Thyroid gland (tissue), 4 donors: Measurements from ENCODE around the gene MORN1. TPM values are rescaled to one million over a fixed set of nuclear protein-coding genes. Genes with fewer than 3 reads are reported as not detected.

ENCODE experiments used
- DNase-seq, 2 donors: peaks; one replicate each; pipeline ENCODE4 v3.0.0-alpha.2; 2019
- H3K27ac ChIP-seq, 3 donors: fragments of 200-600 bp; sonication (generic); 1 replicate in 2 of 3; 2 replicates in 1 of 3; pipeline ENCODE4 v1.5.1; 2016 to 2019; ENCODE audit warnings: mild to moderate bottlenecking in 1 of 3, moderate library complexity in 1 of 3
- H3K27me3 ChIP-seq: fragments of 200-600 bp; sonication (generic); one replicate; pipeline ENCODE4 v1.5.1; 2019
- H3K36me3 ChIP-seq, 2 donors: fragments of 200-600 bp; sonication (generic); one replicate each; pipeline ENCODE4 v1.5.1; 2016 to 2019
- H3K4me1 ChIP-seq, 2 donors: fragments of 200-600 bp; sonication (generic); one replicate each; pipeline ENCODE4 v1.5.1; 2017 to 2019
- H3K4me3 ChIP-seq, 3 donors: fragments of 200-600 bp; sonication (generic); replicated peaks in 1 of 3; 1 replicate in 2 of 3; 2 replicates in 1 of 3; pipeline ENCODE4 v1.5.1; 2016; ENCODE audit warnings: mild to moderate bottlenecking in 1 of 3
- H3K9me3 ChIP-seq: fragments of 200-600 bp; sonication (generic); one replicate; pipeline ENCODE4 v1.5.1; 2017
- CTCF ChIP-seq, 6 experiments: fragments of 200-600 bp in 3 of 6; fragments of 450-650 bp in 3 of 6; sonication (generic) in 3 of 6; IDR thresholded peaks; one replicate each; pipeline ENCODE4 v1.5.1; 2016 to 2019; ENCODE audit warnings: antibody characterized with exemption in 6 of 6, mild to moderate bottlenecking in 2 of 6, inconsistent platforms in 1 of 6, moderate library complexity in 1 of 6
- POLR2A ChIP-seq, 2 donors: fragments of 450-650 bp; IDR thresholded peaks; one replicate each; pipeline ENCODE4 v1.6.1; 2017; ENCODE audit warnings: antibody characterized with exemption in 2 of 2, mild to moderate bottlenecking in 2 of 2, moderate library complexity in 1 of 2
- WGBS, 2 donors: methylation state at CpG; one replicate each; pipeline ENCODE4 v1.1.5; 2017; 5-methylcytosine and 5-hydroxymethylcytosine counted together
- intact Hi-C: fragments of 100-400 bp; cut with DNase I; formaldehyde crosslinking; loops from one replicate; pipeline ENCODE4 v1.15.1; 2023
- total RNA-seq, 4 donors: library from RNA; depleted of rRNA; stranded (reverse); fragments of >200 nt; gene quantifications; one replicate each; pipeline ENCODE4 v1.2.3, GENCODE V29; 2016

Gene MORN1
- total RNA-seq, 4 donors from 2014 or later, result 23.3 to 45.3 (median 33.8) TPM

- TF ChIP-seq CTCF (IDR thresholded peaks at IDR 0.05) (no peak), POLR2A (IDR thresholded peaks at IDR 0.05) (no peak)
- Histone ChIP-seq H3K9me3 (no peaks in the 10 kb centered on the region), H3K4me1 (no peaks in the 10 kb centered on the region), H3K36me3 (no peaks in the 10 kb centered on the region), H3K27ac (no peak overlapping the region), H3K27me3 (no peaks in the 10 kb centered on the region), H3K4me3 (no peak overlapping the region)
- 83 to 85% methylated on average over 13 to 15 of the region's 17 CpGs for WGBS, 2 donors
- DNase-seq, result no peak
- intact Hi-C loops, result no loop called here
These were observed 44.5 kb downstream of the MORN1 start for GRCh38 chr1:2346691-2347408.

DNA sequence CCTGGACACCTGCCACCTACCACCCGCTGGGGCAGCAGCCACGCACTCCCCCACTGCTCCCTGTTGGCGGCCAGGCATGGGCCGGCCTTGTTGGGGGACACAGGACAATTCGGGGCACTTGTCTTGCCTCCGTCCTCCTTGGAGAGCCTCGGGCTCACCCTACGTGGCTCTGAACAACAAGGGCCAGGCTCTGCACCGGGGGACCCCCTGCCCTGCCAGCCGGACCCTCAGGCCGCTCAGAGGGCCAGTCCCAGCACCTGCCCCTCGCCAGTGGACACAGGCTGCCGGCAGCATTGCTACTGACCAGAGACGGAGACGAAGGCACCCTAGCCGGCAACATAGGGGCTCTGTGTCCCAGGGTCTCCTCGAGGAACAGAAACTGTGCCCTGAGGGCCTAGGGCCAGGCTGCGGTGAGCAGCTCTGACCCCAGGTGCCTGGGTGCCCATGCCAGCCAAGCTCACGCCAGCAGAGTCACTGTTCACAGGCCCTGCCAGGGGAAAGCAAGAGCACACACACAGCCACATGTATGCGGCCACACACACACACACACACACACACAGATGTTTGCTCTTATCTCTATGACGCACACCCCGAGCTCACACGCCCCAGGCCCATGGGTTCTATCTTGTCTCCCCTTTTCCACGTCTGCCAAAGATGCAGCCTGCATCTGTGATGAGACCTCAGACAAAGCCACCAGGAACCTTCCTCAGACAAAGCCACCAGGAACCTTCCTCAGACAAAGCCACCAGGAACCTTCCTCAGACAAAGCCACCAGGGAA lies 45.9 kb downstream of the MORN1 start:
- Histone ChIP-seq H3K36me3 (no peaks in the 10 kb centered on the region), H3K9me3 (no peaks in the 10 kb centered on the region), H3K27me3 (no peaks in the 10 kb centered on the region), H3K4me3 (no peak overlapping the region), H3K4me1 (no peaks in the 10 kb centered on the region), H3K27ac (no peak overlapping the region)
- TF ChIP-seq POLR2A (IDR thresholded peaks at IDR 0.05), result no peak
- TF ChIP-seq CTCF (IDR thresholded peaks at IDR 0.05), result no peak
- intact Hi-C loops, result no loop called here
- 88 to 96% methylated on average over 9 to 14 of the region's 24 CpGs for WGBS, 2 donors
- DNase-seq, result no peak

GRCh38 chr1:2344744-2345296 lies 46.5 kb downstream of the MORN1 start:
- Histone ChIP-seq H3K9me3 (no peaks in the 10 kb centered on the region), H3K27me3 (no peaks in the 10 kb centered on the region), H3K36me3 (no peaks in the 10 kb centered on the region), H3K4me3 (no peak overlapping the region), H3K4me1 (no peaks in the 10 kb centered on the region), H3K27ac (no peak overlapping the region)
- 94 to 97% methylated on average over 14 to 29 of the region's 29 CpGs for WGBS, 2 donors
- no peak for DNase-seq
- TF ChIP-seq POLR2A (IDR thresholded peaks at IDR 0.05) (no peak), CTCF (IDR thresholded peaks at IDR 0.05) (no peak)
- intact Hi-C loops, result no loop called here

DNA sequence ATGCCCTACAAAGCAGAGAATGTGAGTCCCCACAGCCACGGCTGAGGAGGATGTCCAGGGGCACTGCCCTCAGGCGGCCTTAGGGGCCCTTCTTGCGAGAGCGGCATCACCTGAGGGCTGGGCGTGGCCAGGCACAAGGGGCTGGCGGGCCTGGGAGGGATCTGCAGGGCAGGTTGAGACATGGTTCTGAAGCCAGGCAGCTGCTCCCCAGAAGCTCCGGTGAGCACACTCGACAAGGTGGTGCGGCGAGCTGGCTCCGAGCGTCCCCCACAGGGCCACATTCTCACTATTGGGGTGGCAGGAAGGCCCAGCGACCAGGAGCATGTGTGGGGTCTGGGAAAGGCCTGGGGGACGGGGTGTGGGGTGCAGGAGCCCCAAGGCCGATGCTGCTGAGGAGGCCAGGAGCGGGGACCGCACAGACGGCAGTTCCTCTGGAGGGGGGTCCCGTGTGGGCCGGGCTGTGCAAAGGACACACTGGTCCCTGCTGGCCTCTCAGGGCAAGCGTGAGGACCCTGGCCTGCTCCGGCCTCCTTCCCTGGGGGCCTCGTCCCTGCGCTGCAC lies 47.2 kb downstream of the MORN1 start:
- TF ChIP-seq CTCF (IDR thresholded peaks at IDR 0.05), result no peak
- no peak for TF ChIP-seq POLR2A (IDR thresholded peaks at IDR 0.05)
- intact Hi-C loops, result no loop called here
- DNase-seq, result no peak
- WGBS, 2 donors, result 91 to 92% methylated on average over 11 to 19 of the region's 24 CpGs
- Histone ChIP-seq H3K27ac (no peak overlapping the region), H3K36me3 (no peaks in the 10 kb centered on the region), H3K9me3 (no peaks in the 10 kb centered on the region), H3K4me3 (no peak overlapping the region), H3K4me1 (no peaks in the 10 kb centered on the region), H3K27me3 (no peaks in the 10 kb centered on the region)
